IPS-NIHi7 (cell line): ENCODE results near the gene CCNJ.

Experiments
- DNase-seq: peaks from one replicate; pipeline ENCODE4 v3.0.0; 2012; ENCODE audit warnings: mixed read lengths; ENCODE audit errors: extremely low spot score

Gene CCNJ

DNA sequence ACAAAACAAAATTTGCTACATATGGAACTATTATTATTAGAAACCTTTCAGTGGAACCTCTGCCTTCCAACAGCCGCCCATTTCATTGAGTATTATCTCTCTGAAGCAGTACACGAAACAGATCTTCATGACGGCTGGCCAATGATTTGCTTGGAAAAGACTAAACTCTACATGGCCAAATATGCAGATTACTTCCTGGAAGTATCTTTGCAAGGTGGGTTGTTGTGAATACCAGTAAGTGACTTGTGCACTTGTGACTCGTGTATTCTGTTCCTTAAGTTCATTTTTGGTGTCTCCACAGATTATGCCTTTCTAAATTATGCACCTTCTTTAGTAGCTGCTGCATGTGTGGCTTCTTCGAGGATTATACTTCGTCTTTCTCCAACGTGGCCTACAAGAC is 13.4 kb downstream of the CCNJ start:
- no peak for DNase-seq

DNA sequence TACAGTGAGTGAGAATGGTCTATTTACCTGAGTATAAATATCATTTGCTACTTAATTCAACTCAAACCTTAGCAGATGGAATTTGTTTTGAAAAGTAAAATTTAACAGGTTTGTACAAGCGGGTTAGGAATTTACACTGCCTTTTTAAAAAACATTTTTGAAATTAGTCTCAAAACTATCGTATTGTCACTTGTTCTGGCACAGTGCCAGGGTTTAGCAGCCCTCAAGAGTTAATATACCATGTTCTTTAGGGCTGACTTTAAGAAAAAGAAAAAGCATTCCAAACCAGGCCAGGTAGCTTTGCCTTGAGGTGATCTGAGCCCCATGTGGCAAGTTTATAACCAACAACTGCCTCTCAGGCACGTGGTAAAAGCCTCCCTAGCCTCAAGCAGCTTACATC is 17.8 kb downstream of the CCNJ start:
- no peak for DNase-seq

DNA sequence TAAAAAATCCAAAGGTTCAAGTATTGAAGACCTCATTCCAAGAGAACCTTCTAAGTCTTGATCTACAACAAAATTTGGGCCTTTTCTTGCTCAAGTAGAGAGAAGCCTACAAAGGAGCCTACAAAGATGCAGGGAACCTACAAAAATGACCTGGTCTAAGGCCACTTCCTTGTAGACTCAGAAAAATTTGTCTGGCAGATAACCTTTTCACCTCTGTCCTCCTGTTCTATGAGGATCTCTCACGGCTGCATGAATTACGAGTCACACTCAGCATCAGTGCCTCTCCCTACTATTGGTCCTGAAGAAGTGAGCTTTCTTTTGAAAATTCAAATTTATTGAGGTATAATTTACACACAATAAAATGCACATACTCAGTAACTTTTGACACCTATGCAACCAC is 29.3 kb downstream of the CCNJ start:
- no peak for DNase-seq

DNA sequence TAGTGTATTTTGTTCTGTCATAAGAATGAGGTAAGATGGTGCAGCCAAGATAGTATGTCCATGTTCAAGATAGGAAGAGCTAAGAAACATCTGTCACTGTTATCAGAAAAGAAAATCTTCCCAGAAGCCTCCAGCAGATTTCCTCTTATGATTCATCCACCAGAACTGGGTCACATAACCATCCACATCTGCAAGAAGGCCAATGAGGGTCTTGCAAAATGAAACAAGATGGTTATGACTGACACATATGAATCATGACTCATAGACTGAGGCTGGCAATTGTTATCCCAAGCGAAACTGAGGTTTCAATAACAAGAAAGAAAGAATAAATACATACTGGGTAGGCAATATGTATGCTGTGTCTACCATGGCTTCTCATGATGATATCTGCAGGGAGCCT is 30.3 kb downstream of the CCNJ start:
- no peak for DNase-seq

DNA sequence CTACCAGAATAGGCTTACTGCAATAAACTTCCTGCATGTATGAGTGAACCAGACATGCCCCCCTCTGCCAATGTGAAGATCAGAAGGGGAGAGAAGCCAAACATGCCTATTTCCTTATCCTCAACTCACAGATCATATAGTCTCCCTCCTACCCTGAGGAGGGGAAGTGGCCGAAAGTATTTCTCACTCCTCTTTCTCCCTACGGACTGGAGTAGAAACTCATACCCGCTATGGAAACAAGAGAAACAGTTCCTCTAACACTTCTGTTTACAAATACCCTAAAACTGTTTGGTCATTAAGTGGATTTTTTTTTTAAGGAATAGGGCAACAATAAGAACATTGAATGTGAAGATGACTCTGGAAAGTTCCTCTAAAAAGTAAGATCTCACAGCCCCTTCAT is 31.4 kb downstream of the CCNJ start:
- DNase-seq = no peak

DNA sequence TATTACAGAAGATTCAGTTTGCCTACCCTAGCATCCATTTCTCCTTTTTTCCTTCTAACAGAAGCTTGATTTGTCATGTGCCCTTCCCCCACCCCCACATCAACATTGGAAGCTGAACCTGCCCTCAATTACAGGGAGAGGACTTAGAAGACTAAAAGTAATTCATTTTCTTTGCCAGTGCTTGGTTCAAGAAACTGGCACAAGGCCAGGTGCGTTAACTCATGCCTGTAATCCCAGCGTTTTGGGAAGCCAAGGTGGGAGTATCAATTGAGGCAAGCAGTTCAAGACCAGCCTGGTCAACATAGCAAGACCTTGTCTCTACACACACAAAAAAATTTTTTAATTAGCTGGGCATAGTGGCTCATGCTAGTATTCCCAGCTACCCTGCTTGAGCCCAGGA is 32.6 kb downstream of the CCNJ start:
- DNase-seq = no peak

DNA sequence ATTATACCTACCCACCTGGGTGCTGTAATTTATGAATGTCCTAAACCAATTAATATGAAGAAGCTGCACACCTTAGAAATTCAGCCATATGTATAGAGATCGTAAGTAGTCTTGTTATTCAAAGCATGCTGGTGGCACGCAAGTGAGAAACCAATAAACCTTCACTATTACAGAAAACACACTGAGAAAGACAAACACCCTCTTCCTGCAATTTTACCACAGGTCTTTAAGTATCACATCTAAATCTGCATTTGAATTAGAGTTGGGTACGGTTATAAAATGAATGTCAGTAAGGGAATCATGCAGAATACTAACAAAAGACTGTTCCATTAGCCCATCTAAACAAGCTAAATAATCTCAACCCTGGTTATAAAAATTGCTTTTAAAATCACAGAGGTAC is 33.8 kb downstream of the CCNJ start:
- no peak for DNase-seq

DNA sequence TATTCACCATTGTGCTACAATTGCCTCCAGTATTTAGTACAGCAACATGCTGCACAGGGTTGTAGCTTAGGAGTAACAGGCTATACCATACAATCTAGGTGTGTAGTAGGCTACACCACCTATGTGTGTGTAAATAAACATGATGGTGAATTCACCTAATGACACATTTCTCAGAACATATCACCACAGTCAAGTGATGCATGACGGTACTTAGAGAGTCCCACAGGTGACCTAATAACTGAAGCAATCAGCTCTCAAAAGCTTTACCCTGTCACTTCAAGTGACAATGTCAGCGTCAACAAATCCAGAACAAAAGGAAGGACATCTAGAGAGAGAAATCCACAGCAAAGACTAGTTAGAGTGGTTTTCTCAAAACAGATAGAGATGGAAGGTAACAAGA is 38.8 kb downstream of the CCNJ start:
- no peak for DNase-seq

DNA sequence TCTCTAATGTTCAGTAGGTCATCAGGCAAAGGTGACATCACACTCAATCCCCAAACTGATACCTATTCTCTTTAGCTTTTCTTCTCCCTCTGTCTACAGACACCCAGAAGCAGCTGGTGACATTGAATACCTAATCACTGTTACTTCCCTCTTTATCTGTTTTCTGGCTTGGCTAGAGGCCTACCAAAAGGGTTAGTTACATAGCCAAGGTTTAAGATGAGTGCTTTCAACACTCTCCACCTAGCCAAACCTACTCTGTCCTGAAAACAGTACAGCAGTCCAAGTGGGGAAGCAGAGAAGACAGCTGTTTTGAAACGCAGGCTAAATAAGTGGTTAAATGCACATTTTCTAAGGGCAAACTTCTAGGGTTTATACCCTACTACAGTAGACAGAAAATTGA is 39.4 kb downstream of the CCNJ start:
- DNase-seq = no peak

DNA sequence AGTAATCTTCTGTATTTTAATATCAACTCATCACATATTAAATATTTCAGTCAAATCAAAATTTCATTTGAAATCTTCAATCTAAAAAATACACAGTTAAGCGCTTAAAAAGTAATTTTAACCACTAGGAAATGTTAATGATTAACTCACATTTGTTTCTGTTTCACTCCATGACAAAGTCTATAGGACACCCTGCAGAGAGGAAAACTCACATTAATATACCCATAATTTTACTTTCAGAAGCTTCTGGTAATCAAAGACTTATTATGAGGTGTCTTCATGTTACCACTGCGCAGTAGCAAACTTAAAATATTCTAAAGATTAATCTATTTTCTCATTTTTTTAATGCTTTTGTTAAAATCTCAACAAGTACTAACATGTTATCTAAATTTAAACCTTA is 45.7 kb downstream of the CCNJ start:
- DNase-seq = no peak

DNA sequence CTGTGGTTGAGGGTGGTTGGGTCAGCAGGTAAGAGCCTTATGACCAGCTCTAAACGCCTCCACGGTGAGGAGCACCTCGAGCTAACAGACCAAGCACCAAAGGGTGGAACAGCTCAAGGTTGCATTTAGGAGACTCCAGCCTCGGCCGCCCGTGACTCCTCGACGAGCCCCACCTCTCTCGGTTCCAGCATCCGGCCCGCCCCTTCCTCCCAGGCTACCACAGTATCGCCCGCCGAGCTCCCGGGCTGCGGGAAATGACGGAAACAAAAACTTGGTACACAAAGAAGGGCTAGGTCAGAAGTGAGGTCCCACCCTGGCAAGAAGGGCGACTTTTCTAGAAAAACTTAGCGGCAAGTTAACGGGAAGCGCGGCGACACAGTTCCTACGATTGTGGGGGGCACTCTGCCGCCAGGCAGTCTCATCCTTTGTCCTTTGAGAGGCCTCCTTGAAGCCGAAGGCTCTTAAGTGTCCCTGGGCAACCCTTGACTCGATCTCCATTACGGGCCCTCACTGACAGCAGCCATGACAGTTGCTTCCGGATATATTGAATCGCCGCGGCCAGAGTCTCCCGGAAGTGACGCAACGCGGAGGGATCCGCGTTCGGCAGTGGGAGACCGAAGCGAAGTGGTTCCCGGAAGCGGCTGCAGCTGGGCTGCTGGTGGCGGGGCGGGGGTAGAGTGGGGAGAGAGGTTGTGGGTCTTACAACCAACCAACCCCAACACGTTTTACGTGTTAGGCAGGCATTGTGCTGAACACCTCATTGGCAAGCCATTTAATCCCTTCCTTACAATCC is 46.5 kb downstream of the CCNJ start:
- peak; percentile 87 for DNase-seq

DNA sequence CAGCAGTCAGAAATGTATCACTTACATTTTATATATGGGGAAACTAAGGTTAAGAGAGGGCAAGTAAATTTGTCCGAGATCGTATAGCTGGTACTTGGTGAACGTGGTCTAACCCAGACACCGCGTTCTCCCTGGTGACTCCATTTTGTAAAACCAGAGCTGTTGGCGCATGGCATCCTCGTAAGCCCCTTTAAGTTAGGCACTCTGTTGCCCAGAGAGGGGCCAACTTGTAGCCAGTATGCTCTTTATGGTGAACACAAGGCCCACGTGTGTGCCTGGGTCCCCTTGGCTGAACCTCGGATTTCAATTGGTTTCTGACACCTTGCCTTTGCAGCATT is 47.0 kb downstream of the CCNJ start:
- no peak for DNase-seq

DNA sequence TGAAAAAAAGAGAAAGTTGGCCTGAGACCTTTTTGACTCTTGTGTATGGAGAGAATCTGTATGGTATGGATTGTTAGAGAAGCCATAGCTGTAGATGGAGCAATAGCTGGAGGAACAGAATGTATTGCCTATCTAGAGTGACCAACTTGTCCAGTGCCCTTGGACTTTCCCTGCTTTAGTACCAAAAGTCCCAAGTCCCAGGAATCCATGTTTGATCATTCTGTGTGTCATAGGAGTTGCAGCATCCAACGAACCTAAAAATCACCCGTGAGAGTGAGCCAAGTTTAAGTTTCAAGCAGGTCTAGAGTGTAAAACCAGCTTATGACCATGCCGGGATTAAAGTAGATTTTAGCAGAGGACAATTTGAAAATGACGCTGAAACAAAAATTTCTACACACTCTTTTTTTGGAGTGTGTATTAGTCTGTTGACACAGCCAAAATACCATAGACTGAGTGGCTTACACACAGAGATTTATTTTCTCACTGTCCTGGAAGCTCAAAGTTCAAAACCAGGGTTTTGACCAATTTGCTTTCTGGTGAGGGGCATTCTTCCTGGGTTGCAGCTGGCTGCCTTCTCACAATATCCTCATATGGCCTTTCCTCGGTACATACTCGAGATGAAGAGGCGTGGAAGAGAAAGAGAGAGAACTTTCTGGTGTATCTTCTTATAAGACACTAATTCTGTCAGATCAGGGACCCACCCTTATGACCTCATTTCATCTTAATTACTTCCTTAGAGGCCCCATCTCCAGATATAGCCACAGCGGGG is 49.8 kb downstream of the CCNJ start:
- no peak for DNase-seq

DNA sequence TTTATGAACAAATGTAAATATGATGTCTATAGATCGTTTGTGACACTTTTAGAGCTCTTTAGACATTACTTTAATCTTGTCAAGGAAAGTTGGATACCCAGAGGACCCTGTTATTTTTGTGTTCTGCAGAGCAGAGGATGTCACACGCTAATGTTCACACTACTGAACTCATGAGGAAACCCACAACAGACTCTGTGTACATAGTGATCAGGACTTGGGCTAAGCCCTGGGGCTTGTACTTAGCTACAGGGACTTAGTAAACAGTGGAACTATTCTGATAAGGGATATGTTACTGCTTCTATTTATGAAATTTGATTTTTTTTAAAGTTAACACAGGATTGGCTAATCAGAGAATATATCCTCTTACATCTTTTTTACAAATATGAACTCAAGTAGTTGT is 50.6 kb downstream of the CCNJ start:
- no peak for DNase-seq

DNA sequence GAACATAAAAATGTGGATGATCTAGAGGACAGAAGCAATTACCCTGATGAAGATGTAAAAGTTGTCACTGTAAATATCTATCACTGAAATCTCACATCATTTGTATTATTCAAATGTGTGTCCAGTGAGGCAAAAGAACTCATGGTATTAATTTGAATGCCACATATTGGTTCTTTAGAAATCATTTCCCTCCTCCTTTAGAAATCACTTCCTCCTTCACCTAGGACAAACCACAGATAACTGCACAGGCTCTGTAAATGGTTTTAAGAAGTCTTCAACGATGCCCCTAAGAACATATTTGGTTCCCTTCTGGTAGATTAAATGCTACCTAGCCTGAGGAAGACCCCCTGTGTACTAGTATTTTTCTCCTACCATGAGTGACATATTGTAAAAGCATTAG is 53.6 kb downstream of the CCNJ start:
- no peak for DNase-seq

DNA sequence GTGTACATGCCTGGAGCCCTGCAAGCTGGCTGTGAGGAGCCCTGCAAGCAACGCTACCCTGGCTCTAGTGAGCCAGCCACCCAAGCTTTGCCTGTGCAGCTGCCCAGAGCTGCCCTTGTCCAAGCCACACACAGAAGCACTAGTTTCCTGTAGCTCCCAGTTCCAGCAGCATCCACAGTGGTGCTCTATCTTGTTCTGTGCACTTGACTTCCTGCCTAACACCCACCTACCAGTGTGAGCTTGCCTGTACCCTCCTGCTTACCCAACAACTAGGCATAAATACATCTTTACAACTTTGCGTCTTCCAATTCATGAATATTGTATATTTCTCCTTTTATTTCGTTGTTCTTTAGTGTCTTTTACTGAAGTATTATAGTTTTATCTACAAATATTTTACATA is 54.5 kb downstream of the CCNJ start:
- DNase-seq = no peak

DNA sequence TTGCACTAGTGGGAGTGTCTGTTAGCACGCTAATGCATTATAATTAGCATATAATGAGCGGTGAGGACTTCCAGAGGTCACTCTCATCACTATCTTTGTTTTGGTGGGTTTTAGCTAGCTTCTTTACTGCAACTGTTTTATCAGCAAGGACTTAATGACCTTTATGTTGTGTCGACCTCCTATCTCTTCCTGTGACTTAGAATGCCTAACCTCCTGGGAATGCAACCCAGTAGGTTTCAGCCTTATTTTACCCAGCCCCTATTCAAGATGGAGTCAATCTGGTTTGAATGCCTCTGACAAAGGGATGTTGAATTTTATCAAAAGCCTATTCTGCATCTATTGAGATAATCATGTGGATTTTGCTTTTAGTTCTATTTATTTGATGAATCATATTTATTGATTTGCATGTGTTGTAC is 64.2 kb downstream of the CCNJ start:
- no peak for DNase-seq
